Frontal cortex (tissue), 4 donors: ENCODE measurements around the gene CRTC1. TPM values are rescaled to one million over a fixed set of nuclear protein-coding genes. Genes with fewer than 3 reads are reported as not detected.

Source experiments
- DNase-seq, 2 donors: peaks; one replicate each; pipeline ENCODE4 v3.0.0; 2012; ENCODE audit warnings: low spot score in 2 of 2
- FAIRE-seq: peaks from 2 replicates; lab custom pipeline; 2012; peaks lifted over from hg19 to GRCh38; lab: Jason Lieb, UNC
- total RNA-seq: library from RNA; depleted of rRNA; stranded (reverse); fragments of >200 nt; gene quantifications from one replicate; pipeline ENCODE4 v1.2.3, GENCODE V29; 2014
- donor health status: control.
- donor health status: control.
- donor health status: control.

The CRTC1 gene
- total RNA-seq, 1 donor from 2014 or later = 7.3 TPM

- FAIRE-seq (no peak), DNase-seq (no peak)
These were observed 12.5 kb downstream of the CRTC1 start for GRCh38 chr19:18696023-18696422.

GRCh38 chr19:18697680-18698079, 14.2 kb downstream of the CRTC1 start:
- DNase-seq (no peak), FAIRE-seq (no peak)

- DNase-seq (no peak), FAIRE-seq (no peak)
These were observed 15.1 kb downstream of the CRTC1 start for GRCh38 chr19:18698321-18699167.

GRCh38 chr19:18699403-18700054, 16.0 kb downstream of the CRTC1 start:
- FAIRE-seq (no peak), DNase-seq (no peak)

GRCh38 chr19:18700501-18701249, 17.2 kb downstream of the CRTC1 start:
- DNase-seq (peak in 1 of 2 donors; percentile 65), FAIRE-seq (no peak)

GRCh38 chr19:18701250-18701608, 17.7 kb downstream of the CRTC1 start:
- no peak for DNase-seq
- no peak for FAIRE-seq

GRCh38 chr19:18704054-18704453, 20.6 kb downstream of the CRTC1 start:
- FAIRE-seq = no peak
- no peak for DNase-seq

- no peak for DNase-seq
- FAIRE-seq = no peak
These were observed 21.5 kb downstream of the CRTC1 start for GRCh38 chr19:18704971-18705370.

GRCh38 chr19:18708452-18709231, 25.2 kb downstream of the CRTC1 start:
- DNase-seq = no peak
- FAIRE-seq = no peak

GRCh38 chr19:18709546-18709945, 26.1 kb downstream of the CRTC1 start:
- FAIRE-seq = no peak
- DNase-seq = no peak

GRCh38 chr19:18710186-18710585, 26.7 kb downstream of the CRTC1 start:
- no peak for DNase-seq
- FAIRE-seq = no peak

GRCh38 chr19:18710996-18711751, 27.7 kb downstream of the CRTC1 start:
- DNase-seq = no peak
- FAIRE-seq = no peak

GRCh38 chr19:18711893-18712292, 28.4 kb downstream of the CRTC1 start:
- DNase-seq (no peak), FAIRE-seq (no peak)

- DNase-seq (no peak), FAIRE-seq (no peak)
These were observed 29.5 kb downstream of the CRTC1 start for GRCh38 chr19:18712981-18713380.

GRCh38 chr19:18713550-18714117, 30.2 kb downstream of the CRTC1 start:
- FAIRE-seq = no peak
- DNase-seq = no peak

GRCh38 chr19:18715416-18715815, 31.9 kb downstream of the CRTC1 start:
- FAIRE-seq = no peak
- no peak for DNase-seq

- no peak for FAIRE-seq
- DNase-seq = no peak
These were observed 33.4 kb downstream of the CRTC1 start for GRCh38 chr19:18716857-18717256.

- DNase-seq (no peak), FAIRE-seq (no peak)
These were observed 34.1 kb downstream of the CRTC1 start for GRCh38 chr19:18717601-18718000.

- DNase-seq (no peak), FAIRE-seq (no peak)
These were observed 34.6 kb downstream of the CRTC1 start for GRCh38 chr19:18718015-18718526.
